ENCODE measurements around the gene MROH8.

Gene MROH8

DNA sequence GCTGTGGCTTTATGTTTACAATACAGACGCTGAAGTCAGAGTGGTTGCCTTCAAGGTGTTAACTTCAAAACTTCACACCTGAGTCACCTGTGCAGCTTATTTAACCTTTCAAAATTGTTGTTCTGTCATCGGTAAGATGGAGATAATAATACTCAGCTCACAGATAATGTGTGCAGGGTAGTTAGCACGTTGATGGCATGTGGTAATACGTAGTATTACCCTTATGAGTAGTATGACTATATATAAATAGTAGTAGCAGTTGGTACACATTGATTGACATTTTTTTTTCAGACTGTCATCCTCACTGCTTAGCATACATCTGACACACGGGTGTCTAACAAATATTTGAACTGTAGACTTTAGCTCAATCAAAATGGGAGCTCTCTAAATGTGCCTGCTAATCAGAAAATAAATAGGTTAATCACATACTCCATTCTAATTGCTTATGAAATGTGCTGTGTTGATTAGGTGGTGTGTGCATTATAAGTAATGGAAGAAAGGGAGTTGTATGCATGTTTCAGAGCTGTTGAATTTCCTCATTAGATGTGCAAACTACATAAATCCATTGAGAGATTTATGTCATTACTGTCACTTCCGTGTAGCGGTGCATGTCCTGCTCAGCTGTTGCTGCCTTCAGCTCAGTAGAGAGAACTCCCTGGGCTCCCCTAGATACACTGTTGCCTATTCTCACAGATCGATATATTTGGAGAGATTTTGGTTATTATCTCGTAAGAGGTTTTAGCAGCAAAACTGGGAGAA, 11.2 kb upstream of the MROH8 start:
- H3K27ac ChIP-seq (replicated peaks), result no peak overlapping the region
- no peak for TF ChIP-seq POLR2AphosphoS5 (IDR thresholded peaks at IDR 0.05; ENCODE audit: low read depth)
- TF ChIP-seq REST (IDR thresholded peaks at IDR 0.05; ENCODE audit: insufficient replicate concordance, low read depth), result no peak
- no peak for TF ChIP-seq SPI1 (IDR thresholded peaks at IDR 0.05; ENCODE audit: borderline replicate concordance, low read depth)
- no peak for TF ChIP-seq GABPA (IDR thresholded peaks at IDR 0.05; ENCODE audit: low read depth)
- TF ChIP-seq CTCF (IDR thresholded peaks at IDR 0.05; ENCODE audit: insufficient read depth, low read length), result no peak
- no peak overlapping the region for H3K4me3 ChIP-seq (replicated peaks; ENCODE audit: insufficient read depth, low read length)
- no peak for DNase-seq (ENCODE audit: low read depth in 1 of 2, low spot score in 1 of 2)
- no peaks in the 10 kb centered on the region for H3K27me3 ChIP-seq (ENCODE audit: insufficient read depth, poor library complexity, severe bottlenecking)

DNA sequence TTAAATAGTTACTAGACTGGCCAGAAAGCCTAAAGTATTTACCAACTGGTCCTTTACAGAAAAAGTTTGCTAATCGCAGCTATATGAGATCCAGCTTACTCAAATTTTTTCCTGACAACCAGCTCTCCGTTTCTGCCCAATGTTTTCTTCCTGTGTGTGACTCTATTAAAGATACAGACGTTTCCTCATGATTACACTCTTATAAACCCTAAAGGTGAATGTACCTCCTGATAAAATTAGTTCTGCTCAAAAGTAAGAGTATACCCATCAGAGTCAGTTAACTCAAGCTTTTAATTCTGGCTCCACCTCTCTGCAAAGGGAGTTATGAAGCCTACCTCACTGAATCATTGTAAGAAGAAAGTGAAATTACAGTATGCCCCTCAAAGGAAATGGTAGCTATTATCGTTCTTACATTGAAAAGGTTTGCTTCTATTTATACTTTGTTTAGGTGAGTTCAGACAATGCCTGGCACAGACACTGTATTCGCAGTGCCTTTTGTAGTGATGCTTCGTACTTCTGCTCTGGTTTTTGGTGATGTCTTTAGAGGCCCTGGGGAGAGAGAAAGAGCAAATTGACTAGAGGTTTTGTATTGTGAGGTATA, 10.2 kb upstream of the MROH8 start:
- no peak overlapping the region for H3K4me3 ChIP-seq (replicated peaks; ENCODE audit: insufficient read depth, low read length)
- TF ChIP-seq CTCF (IDR thresholded peaks at IDR 0.05; ENCODE audit: insufficient read depth, low read length), result no peak
- TF ChIP-seq GABPA (IDR thresholded peaks at IDR 0.05; ENCODE audit: low read depth), result no peak
- TF ChIP-seq POLR2AphosphoS5 (IDR thresholded peaks at IDR 0.05; ENCODE audit: low read depth), result no peak
- TF ChIP-seq REST (IDR thresholded peaks at IDR 0.05; ENCODE audit: insufficient replicate concordance, low read depth), result no peak
- TF ChIP-seq SPI1 (IDR thresholded peaks at IDR 0.05; ENCODE audit: borderline replicate concordance, low read depth), result no peak
- no peak overlapping the region for H3K27ac ChIP-seq (replicated peaks)
- no peak for DNase-seq (ENCODE audit: low read depth in 1 of 2, low spot score in 1 of 2)
- no peaks in the 10 kb centered on the region for H3K27me3 ChIP-seq (ENCODE audit: insufficient read depth, poor library complexity, severe bottlenecking)

- Histone ChIP-seq H3K4me3 (replicated peaks; ENCODE audit: insufficient read depth, low read length) (no peak overlapping the region), H3K27me3 (ENCODE audit: insufficient read depth, poor library complexity, severe bottlenecking) (no peaks in the 10 kb centered on the region), H3K27ac (replicated peaks) (no peak overlapping the region)
- no peak for DNase-seq (ENCODE audit: low read depth in 1 of 2, low spot score in 1 of 2)
- TF ChIP-seq POLR2AphosphoS5 (IDR thresholded peaks at IDR 0.05; ENCODE audit: low read depth), result no peak
- no peak for TF ChIP-seq CTCF (IDR thresholded peaks at IDR 0.05; ENCODE audit: insufficient read depth, low read length)
- TF ChIP-seq SPI1 (IDR thresholded peaks at IDR 0.05; ENCODE audit: borderline replicate concordance, low read depth), result no peak
- TF ChIP-seq GABPA (IDR thresholded peaks at IDR 0.05; ENCODE audit: low read depth), result no peak
- TF ChIP-seq REST (IDR thresholded peaks at IDR 0.05; ENCODE audit: insufficient replicate concordance, low read depth), result no peak
Observed at GRCh38 chr20:37188787-37189186, 9.4 kb upstream of the MROH8 start.

All from HL-60 (cell line).